ENCODE results near the gene FDCSP. TPM values are rescaled to one million over a fixed set of nuclear protein-coding genes. Genes with fewer than 3 reads are reported as not detected.

Gene FDCSP
- total RNA-seq, result not detected in 2 replicates

DNA sequence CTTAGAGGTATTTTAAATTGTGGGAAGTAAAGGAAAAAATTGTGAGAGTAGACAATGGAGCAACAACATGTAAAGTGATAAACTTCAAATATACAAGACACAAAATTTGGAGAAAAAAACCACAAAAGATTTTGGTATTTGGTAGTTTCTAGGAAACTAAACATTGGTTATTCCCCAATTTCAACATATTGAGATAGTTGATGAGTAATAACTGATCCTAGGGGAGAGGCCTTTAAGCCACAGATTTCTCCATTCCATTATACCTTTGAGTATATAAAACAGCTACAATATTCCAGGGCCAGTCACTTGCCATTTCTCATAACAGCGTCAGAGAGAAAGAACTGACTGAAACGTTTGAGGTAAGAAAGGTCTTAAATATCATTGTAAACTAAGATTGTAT, at the start of gene FDCSP:
Gene FDCSP, plus strand, starts transcription at position 301 of the 400 bp plus-strand sequence. CDS start 5,071 bp downstream, outside the sequence.

DNA sequence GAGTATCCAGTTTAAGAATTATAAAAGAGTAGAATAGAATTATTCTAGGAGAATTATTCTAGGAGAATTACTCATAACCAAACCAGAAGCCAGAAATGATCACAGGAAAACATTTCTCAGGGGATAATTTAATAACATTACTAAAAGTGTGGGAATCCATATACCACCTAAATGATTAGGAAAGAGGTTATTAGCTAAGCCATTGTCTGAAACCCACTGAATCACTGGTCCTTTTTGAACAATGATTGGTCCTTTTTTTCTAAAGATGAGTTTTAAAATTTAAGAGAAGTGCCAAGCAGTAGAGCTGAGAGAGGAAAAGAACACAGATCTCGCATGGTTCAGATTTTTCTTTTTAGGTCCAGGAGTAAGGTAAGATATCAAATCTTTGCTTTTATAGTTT, 30.5 kb upstream of the FDCSP start, which contains the start of gene ODAM:
Gene ODAM, plus strand, starts transcription at position 301 of the 400 bp plus-strand sequence. CDS start 819 bp downstream, outside the sequence.

DNA sequence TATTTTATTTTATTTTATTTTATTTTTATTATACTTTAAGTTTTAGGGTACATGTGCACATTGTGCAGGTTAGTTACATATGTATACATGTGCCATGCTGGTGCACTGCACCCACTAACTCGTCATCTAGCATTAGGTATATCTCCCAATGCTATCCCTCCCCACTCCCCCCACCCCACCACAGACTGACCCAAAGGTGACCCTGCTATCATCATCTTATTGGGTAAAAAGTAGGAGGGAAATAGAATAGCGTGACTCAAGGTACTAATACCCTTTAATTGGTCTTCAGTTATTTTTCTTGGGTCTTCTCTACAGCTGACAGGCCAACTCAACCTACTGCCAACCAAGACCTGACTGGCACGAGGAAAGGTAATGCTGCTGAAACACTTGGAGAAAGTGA, 16.4 kb downstream of the FDCSP start, which contains the start of gene CSN3:
Gene CSN3, plus strand, starts transcription at position 301 of the 400 bp plus-strand sequence. CDS start 2,223 bp downstream, outside the sequence.

Other genes starting within 250 kb of the FDCSP start
- not detected in 2 replicates for gene STATH, start 230.2 kb upstream of the FDCSP start, total RNA-seq
- gene HTN3, start 197.7 kb upstream of the FDCSP start, total RNA-seq, result not detected in 2 replicates
- gene HTN1, start 175.7 kb upstream of the FDCSP start, total RNA-seq, result not detected in 2 replicates
- gene PRR27, start 71.9 kb upstream of the FDCSP start, total RNA-seq, result not detected in 2 replicates
- not detected in 2 replicates for gene ODAM, start 30.4 kb upstream of the FDCSP start, total RNA-seq
- gene CSN3, start 16.5 kb downstream of the FDCSP start, total RNA-seq, result not detected in 2 replicates
- gene CABS1, start 108.9 kb downstream of the FDCSP start, total RNA-seq, result not detected in 2 replicates
- not detected in 2 replicates for gene SMR3A, start 134.6 kb downstream of the FDCSP start, total RNA-seq
- not detected in 2 replicates for gene SMR3B, start 157.0 kb downstream of the FDCSP start, total RNA-seq
- not detected in 2 replicates for gene OPRPN, start 171.8 kb downstream of the FDCSP start, total RNA-seq
- not detected in 2 replicates for gene MUC7, start 246.1 kb downstream of the FDCSP start, total RNA-seq